ENCODE data around the gene CCDC116. TPM values are rescaled to one million over a fixed set of nuclear protein-coding genes. Genes with fewer than 3 reads are reported as not detected.
A peak's percentile ranks its signal among the peaks of the same experiment; 100 is the strongest.

The CCDC116 gene, protein sequence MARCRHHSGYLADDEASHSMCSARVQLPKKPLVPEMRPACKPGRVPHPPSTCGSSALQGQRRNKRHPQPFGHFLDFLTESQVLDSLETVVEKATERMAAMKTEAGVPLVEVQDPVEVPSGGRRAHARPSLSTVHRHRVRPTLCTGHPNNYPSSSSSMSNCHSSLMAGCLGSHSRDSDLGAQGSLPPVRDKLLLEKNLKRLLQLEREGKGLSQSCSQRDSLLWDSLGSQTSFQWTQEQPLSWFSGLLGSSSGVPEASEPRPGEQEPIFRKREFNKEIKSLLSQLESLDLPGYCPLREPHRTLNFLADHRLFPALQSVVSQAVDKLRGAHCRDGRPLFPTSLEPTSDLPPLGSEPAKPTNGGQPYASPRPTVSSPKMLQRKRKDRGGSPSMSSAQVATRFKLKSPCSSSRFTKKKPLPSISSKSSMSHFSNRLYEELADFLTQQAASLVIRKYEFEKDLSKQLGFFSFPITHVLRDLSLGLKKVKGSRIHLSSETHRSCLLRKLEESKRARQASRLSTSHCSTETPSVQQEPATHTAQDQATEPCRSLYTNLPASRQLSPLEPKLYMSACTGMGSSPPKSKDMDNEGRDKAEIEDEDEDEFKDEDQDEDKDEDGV
- total RNA-seq (not detected), polyA plus RNA-seq (not detected)

DNA sequence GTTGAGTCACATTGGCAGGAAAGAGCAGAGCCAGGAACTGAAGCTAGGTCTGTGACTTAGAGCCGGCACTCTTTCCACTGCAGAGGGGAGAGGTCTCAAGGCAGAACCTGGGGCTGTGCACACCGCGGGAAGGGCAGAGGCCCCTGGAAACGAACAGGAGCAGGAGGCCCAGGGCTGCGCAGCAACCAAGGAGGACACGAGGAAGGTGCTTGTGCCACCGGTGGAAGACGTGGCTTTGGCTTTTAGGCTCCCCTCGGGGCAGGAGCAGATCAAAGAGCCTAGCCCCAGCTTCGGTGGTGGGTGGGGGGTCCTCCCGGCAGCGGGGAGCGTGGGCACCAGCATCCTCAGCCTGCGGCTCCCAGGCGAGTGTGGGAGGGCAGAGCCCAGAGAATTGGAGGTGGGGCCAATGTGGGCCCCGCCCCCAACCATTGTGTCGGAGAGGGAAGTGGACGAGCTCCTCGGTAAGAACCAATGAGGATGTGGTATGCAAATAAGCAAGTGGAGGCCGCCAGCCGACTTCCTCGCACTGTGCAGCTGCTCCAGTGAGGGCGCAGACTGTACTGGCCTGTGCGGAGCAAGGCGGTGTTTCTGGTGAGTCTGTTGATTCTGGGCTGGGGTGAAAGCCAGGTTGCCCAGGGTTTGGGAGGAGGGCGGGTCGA lies at the start of gene CCDC116:
TSS of gene CCDC116 (plus strand) at position 524 of the 659 bp plus-strand sequence. CDS start 422 bp downstream, outside the sequence.
- H3K4me1 ChIP-seq (ENCODE audit: control insufficient read depth, insufficient read depth, low read length, poor library complexity, severe bottlenecking), result peaks cover 22% of the 10 kb centered on the region
- ATAC-seq (ENCODE audit: low read depth in 2 of 2), result peak; percentile 16 to 36
- no peaks in the 10 kb centered on the region for H3K27me3 Mint-ChIP-seq
- H3K9me3 ChIP-seq (ENCODE audit: control insufficient read depth in 2 of 2, low read length in 2 of 2), result no peaks in the 10 kb centered on the region
- peak within 1 kb of the TSS in 3 of 4 donors; percentile 13 to 35 (median 19) for H3K4me3 Mint-ChIP-seq
- peak; percentile 61 to 79 (median 66) for DNase-seq
- no peaks in the 10 kb centered on the region for H3K27me3 ChIP-seq (ENCODE audit: control insufficient read depth, insufficient read depth, low read length)
- peaks cover 0 to 1% (median 0%) of the 10 kb centered on the region in 7 donors for H3K9me3 Mint-ChIP-seq
- H3K27ac ChIP-seq (ENCODE audit: insufficient read depth, low read length, poor library complexity, severe bottlenecking), result no peak within 1 kb of the TSS
- peak within 1 kb of the TSS in 2 of 3 donors; percentile 51 to 74 for H3K27ac Mint-ChIP-seq
- peaks cover 9% of the 10 kb centered on the region for H3K36me3 ChIP-seq (ENCODE audit: control insufficient read depth, insufficient read depth, low read length)
- H3K4me3 ChIP-seq (ENCODE audit: low read depth, low read length), result no peak within 1 kb of the TSS
- H3K36me3 Mint-ChIP-seq, result peaks cover 8% of the 10 kb centered on the region
- peaks cover 8 to 32% (median 20%) of the 10 kb centered on the region in 4 donors for H3K4me1 Mint-ChIP-seq

DNA sequence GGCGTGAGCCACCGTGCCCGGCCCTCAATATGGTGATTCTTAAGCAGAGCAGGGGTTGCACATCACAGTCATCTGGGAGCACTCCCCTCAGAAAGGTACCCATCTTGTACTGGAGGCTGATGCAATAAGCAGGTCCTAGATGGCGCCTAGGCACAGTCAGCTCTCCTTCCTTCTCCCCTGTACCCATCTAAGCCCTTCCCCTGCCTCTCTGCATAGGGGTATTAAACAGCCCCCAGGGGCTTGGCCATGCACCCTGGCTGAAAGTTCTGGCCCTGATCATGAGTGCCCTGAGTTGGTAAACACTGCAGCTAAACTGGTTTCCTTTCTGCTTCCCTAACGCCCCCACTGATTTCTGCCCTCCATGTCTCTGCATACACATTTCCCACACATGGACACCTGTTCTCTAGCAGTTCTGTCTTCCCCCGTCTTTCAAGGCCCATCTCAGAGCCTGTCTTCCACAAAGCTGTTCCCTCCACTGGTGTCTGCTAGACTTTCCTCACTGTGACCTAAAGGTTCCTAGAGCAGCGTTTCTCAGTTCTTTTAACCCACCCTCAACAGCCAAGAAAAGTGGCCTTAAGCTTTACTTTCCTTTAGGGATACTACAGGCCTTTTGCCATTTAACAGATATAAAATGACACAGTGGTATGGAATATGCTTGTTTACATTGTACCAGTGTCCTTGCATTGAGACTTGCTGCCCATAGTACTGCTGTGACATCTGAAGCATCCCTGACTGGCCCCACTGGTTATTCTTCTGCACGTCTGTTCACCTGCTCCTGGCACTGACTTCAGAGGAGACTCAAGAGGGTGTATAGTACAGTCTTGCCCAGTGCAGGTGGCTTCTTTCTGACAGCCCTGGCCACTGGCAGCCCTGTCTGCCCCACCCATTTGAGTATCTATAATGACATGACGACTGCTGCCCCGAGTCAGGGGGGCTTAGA lies 49.5 kb upstream of the CCDC116 start:
- H3K27me3 ChIP-seq (ENCODE audit: control insufficient read depth, insufficient read depth, low read length), result no peaks in the 10 kb centered on the region
- ATAC-seq (ENCODE audit: low read depth in 2 of 2) (no peak), DNase-seq (no peak)
- Mint-ChIP-seq H3K4me1 (peaks cover 9 to 71% (median 45%) of the 10 kb centered on the region in 4 donors), H3K27ac (peak overlapping the region in 2 of 3 donors; percentile 32 to 78), H3K4me3 (peak overlapping the region in 3 of 4 donors; percentile 15 to 36 (median 21)), H3K9me3 (no peaks in the 10 kb centered on the region), H3K36me3 (peaks cover 14% of the 10 kb centered on the region), H3K27me3 (peaks cover 4% of the 10 kb centered on the region)
- no peak overlapping the region for H3K27ac ChIP-seq (ENCODE audit: insufficient read depth, low read length, poor library complexity, severe bottlenecking)
- H3K9me3 ChIP-seq (ENCODE audit: control insufficient read depth in 2 of 2, low read length in 2 of 2), result no peaks in the 10 kb centered on the region
- peak overlapping the region; percentile 7 for H3K4me3 ChIP-seq (ENCODE audit: low read depth, low read length)
- peaks cover 25% of the 10 kb centered on the region for H3K4me1 ChIP-seq (ENCODE audit: control insufficient read depth, insufficient read depth, low read length, poor library complexity, severe bottlenecking)
- H3K36me3 ChIP-seq (ENCODE audit: control insufficient read depth, insufficient read depth, low read length), result peaks cover 6% of the 10 kb centered on the region

DNA sequence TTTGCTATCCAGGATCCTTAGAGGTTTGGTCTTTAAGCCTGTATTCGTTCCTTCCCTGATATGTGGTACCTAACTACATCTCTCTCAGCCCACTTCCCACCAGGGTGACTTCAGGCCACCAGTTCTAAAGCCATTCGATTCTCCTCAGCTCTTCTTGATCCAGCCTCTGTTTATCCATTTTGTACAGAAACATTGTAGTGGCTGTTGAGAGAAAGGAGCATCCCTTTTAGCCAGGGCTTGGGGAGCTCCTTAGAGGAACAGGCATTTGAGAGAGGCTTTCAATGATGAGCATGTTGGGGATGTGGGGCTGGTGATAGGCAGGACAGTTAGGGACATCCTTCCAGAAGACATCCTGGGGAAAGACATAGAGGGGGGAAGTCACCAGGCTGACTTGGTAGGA lies 47.2 kb upstream of the CCDC116 start:
- Mint-ChIP-seq H3K27me3 (peaks cover 4% of the 10 kb centered on the region), H3K9me3 (no peaks in the 10 kb centered on the region), H3K4me1 (peaks cover 12 to 64% (median 36%) of the 10 kb centered on the region in 4 donors), H3K4me3 (peak overlapping the region in 1 of 4 donors; percentile 79), H3K27ac (peak overlapping the region in 2 of 3 donors; percentile 4 to 9), H3K36me3 (peaks cover 19% of the 10 kb centered on the region)
- H3K4me3 ChIP-seq (ENCODE audit: low read depth, low read length), result no peak overlapping the region
- peaks cover 12% of the 10 kb centered on the region for H3K36me3 ChIP-seq (ENCODE audit: control insufficient read depth, insufficient read depth, low read length)
- no peak for ATAC-seq (ENCODE audit: low read depth in 2 of 2)
- no peaks in the 10 kb centered on the region for H3K9me3 ChIP-seq (ENCODE audit: control insufficient read depth in 2 of 2, low read length in 2 of 2)
- DNase-seq, result no peak
- no peaks in the 10 kb centered on the region for H3K27me3 ChIP-seq (ENCODE audit: control insufficient read depth, insufficient read depth, low read length)
- no peak overlapping the region for H3K27ac ChIP-seq (ENCODE audit: insufficient read depth, low read length, poor library complexity, severe bottlenecking)
- peaks cover 21% of the 10 kb centered on the region for H3K4me1 ChIP-seq (ENCODE audit: control insufficient read depth, insufficient read depth, low read length, poor library complexity, severe bottlenecking)

DNA sequence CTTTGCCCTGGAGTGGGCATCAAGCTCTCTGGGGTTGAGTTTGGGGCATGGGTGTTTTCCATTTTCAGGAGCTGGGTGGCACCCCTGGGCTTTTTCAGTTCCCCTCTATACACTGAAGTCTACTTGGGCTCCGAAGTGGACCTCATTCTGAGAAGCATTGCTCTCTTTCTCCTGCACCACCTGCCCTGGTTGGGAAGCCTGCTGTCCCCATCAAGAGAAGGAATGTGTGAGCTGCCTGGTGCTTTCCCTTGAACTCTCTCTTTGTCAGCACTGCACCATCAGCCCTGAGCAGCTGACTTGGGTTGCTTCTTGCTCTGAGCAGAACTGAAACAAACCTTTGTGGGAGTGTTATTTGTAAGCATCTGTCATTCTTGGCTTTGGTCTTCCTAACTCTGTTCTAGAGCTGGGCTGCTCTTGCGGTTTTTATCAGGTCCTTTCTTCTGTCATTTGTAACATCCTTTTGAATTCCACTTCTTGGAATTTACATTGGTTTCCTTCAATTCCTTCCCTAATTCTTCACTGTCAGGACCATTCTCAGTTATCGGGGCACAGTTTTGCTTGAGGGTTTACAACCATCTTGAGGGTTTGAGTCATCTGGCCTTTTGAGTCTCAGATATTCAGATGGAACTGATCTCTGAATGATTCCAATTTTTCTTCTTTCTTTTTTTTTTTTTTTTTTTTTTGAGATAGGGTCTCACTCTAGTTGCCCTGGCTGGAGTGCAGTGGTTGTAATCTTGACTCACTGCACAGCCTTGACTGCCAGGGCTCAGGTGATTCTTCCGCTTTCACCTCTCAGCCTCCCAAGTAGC lies 44.6 kb upstream of the CCDC116 start:
- ATAC-seq (ENCODE audit: low read depth in 2 of 2) (peak; percentile 67 to 75), DNase-seq (peak in 1 of 3 donors; percentile 60)
- peak overlapping the region; percentile 55 to 73 (median 62) for H3K4me3 Mint-ChIP-seq
- H3K9me3 ChIP-seq (ENCODE audit: control insufficient read depth in 2 of 2, low read length in 2 of 2), result no peaks in the 10 kb centered on the region
- peaks cover 31% of the 10 kb centered on the region for H3K36me3 ChIP-seq (ENCODE audit: control insufficient read depth, insufficient read depth, low read length)
- H3K36me3 Mint-ChIP-seq, result peaks cover 19% of the 10 kb centered on the region
- H3K27ac Mint-ChIP-seq, result peak overlapping the region; percentile 53 to 83 (median 83)
- peak overlapping the region; percentile 17 for H3K27ac ChIP-seq (ENCODE audit: insufficient read depth, low read length, poor library complexity, severe bottlenecking)
- H3K9me3 Mint-ChIP-seq, result no peaks in the 10 kb centered on the region
- peak overlapping the region; percentile 48 for H3K4me3 ChIP-seq (ENCODE audit: low read depth, low read length)
- peaks cover 4% of the 10 kb centered on the region for H3K27me3 Mint-ChIP-seq
- H3K27me3 ChIP-seq (ENCODE audit: control insufficient read depth, insufficient read depth, low read length), result no peaks in the 10 kb centered on the region
- peaks cover 30% of the 10 kb centered on the region for H3K4me1 ChIP-seq (ENCODE audit: control insufficient read depth, insufficient read depth, low read length, poor library complexity, severe bottlenecking)
- peaks cover 12 to 72% (median 39%) of the 10 kb centered on the region in 4 donors for H3K4me1 Mint-ChIP-seq

DNA sequence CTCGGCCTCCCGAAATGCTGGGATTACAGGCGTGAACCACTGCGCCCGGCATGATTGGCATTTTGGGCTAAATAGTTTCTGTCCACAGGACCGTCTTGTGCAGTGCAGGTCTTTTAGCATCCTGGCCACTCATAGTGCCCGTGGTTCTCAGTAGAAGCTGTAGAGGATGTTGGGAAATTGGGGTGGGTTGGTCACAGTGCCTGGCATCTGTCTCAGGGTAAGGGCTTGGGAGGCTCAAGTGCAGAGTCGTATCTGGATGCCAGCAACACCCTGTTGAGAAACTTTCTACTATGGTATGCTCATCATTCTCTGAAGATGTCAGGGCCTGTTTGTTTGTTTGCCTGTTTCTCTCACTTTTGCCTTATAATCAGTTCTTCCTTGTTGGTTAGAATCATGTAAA lies 43.2 kb upstream of the CCDC116 start:
- Mint-ChIP-seq H3K27ac (peak overlapping the region in 2 of 3 donors; percentile 15 to 61), H3K27me3 (peaks cover 4% of the 10 kb centered on the region), H3K36me3 (peaks cover 33% of the 10 kb centered on the region), H3K9me3 (no peaks in the 10 kb centered on the region), H3K4me1 (peaks cover 19 to 79% (median 45%) of the 10 kb centered on the region in 4 donors), H3K4me3 (peak overlapping the region; percentile 23 to 70 (median 44))
- Histone ChIP-seq H3K9me3 (ENCODE audit: control insufficient read depth in 2 of 2, low read length in 2 of 2) (no peaks in the 10 kb centered on the region), H3K4me3 (ENCODE audit: low read depth, low read length) (no peak overlapping the region), H3K4me1 (ENCODE audit: control insufficient read depth, insufficient read depth, low read length, poor library complexity, severe bottlenecking) (peaks cover 28% of the 10 kb centered on the region), H3K27ac (ENCODE audit: insufficient read depth, low read length, poor library complexity, severe bottlenecking) (no peak overlapping the region), H3K36me3 (ENCODE audit: control insufficient read depth, insufficient read depth, low read length) (peaks cover 38% of the 10 kb centered on the region), H3K27me3 (ENCODE audit: control insufficient read depth, insufficient read depth, low read length) (no peaks in the 10 kb centered on the region)
- ATAC-seq (ENCODE audit: low read depth in 2 of 2), result no peak
- no peak for DNase-seq

DNA sequence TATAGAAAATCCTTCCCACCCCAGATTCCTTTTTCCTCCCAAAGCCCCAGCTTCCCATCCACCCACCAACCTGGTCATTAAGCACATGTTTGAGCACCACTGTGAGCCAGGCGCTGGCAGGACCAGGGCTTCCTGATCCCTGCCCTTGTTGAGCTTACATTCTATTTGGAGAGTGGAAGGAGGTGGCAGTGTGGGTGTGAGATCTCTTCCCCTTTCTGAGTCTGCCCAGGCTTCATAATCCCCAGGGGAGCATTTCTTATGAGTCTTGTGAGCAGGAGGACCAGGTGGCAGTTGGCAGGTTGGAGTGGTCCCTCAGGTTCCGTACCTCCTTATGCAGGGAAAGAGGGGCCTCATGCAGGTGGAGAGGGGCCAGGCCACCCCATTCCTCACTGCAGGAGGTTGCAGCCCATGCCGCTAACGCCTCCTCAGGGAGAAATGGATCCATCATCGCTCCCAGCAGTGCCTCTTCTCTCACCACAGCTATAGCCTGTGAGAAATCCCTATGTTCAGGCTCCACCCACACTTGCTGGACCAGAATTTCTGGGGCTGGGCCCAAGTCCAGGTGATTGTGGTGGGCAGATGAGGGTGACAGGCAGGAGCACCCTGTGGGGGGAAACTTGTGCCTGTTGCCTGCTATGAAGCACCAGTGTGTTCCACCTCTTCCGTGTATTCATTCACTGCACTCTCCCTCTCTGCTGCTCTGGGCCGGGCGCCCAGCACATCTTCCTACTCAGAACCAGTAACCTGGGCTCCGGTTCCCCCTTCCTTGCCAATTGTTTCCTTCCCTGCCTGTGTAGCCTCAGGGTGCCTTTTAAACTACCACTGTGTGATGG lies 41.5 kb upstream of the CCDC116 start:
- Mint-ChIP-seq H3K9me3 (no peaks in the 10 kb centered on the region), H3K4me3 (peak overlapping the region in 1 of 4 donors; percentile 23), H3K4me1 (peaks cover 19 to 82% (median 45%) of the 10 kb centered on the region in 4 donors), H3K27me3 (peaks cover 4% of the 10 kb centered on the region), H3K36me3 (peaks cover 43% of the 10 kb centered on the region), H3K27ac (peak overlapping the region; percentile 60 to 78 (median 78))
- Histone ChIP-seq H3K4me3 (ENCODE audit: low read depth, low read length) (no peak overlapping the region), H3K9me3 (ENCODE audit: control insufficient read depth in 2 of 2, low read length in 2 of 2) (no peaks in the 10 kb centered on the region), H3K27ac (ENCODE audit: insufficient read depth, low read length, poor library complexity, severe bottlenecking) (no peak overlapping the region), H3K4me1 (ENCODE audit: control insufficient read depth, insufficient read depth, low read length, poor library complexity, severe bottlenecking) (peaks cover 28% of the 10 kb centered on the region), H3K27me3 (ENCODE audit: control insufficient read depth, insufficient read depth, low read length) (no peaks in the 10 kb centered on the region), H3K36me3 (ENCODE audit: control insufficient read depth, insufficient read depth, low read length) (peaks cover 54% of the 10 kb centered on the region)
- no peak for ATAC-seq (ENCODE audit: low read depth in 2 of 2)
- no peak for DNase-seq
